ENCODE results near the gene YIPF5. TPM values are rescaled to one million over a fixed set of nuclear protein-coding genes. Genes with fewer than 3 reads are reported as not detected.
A peak's percentile ranks its signal among the peaks of the same experiment; 100 is the strongest.

The YIPF5 gene
- total RNA-seq, 1 donor from 2014 or later = 19.7 TPM

GRCh38 chr5:144205141-144205551 is 34.7 kb upstream of the YIPF5 start:
- DNase-seq (ENCODE audit: low read depth) = no peak
- TF ChIP-seq CTCF (conservative IDR thresholded peaks at IDR 0.05; ENCODE audit: low read depth, low read length) = no peak
- peak overlapping the region; percentile 47 for H3K4me3 ChIP-seq (ENCODE audit: low read depth, low read length)

- TF ChIP-seq CTCF (conservative IDR thresholded peaks at IDR 0.05; ENCODE audit: low read depth, low read length) = peak; percentile 93
- peak; percentile 26 for DNase-seq (ENCODE audit: low read depth)
- no peak overlapping the region for H3K4me3 ChIP-seq (ENCODE audit: low read depth, low read length)
Observed at GRCh38 chr5:144203750-144204596, 33.5 kb upstream of the YIPF5 start.

- no peak for TF ChIP-seq CTCF (conservative IDR thresholded peaks at IDR 0.05; ENCODE audit: low read depth, low read length)
- H3K4me3 ChIP-seq (ENCODE audit: low read depth, low read length) = no peak overlapping the region
- DNase-seq (ENCODE audit: low read depth) = no peak
Observed at GRCh38 chr5:144202726-144203125, 32.3 kb upstream of the YIPF5 start.

GRCh38 chr5:144202072-144202471 is 31.6 kb upstream of the YIPF5 start:
- no peak overlapping the region for H3K4me3 ChIP-seq (ENCODE audit: low read depth, low read length)
- no peak for TF ChIP-seq CTCF (conservative IDR thresholded peaks at IDR 0.05; ENCODE audit: low read depth, low read length)
- DNase-seq (ENCODE audit: low read depth) = no peak

- DNase-seq (ENCODE audit: low read depth) = no peak
- H3K4me3 ChIP-seq (ENCODE audit: low read depth, low read length) = no peak overlapping the region
- no peak for TF ChIP-seq CTCF (conservative IDR thresholded peaks at IDR 0.05; ENCODE audit: low read depth, low read length)
Observed at GRCh38 chr5:144201588-144201987, 31.1 kb upstream of the YIPF5 start.

- no peak overlapping the region for H3K4me3 ChIP-seq (ENCODE audit: low read depth, low read length)
- TF ChIP-seq CTCF (conservative IDR thresholded peaks at IDR 0.05; ENCODE audit: low read depth, low read length) = no peak
- no peak for DNase-seq (ENCODE audit: low read depth)
Observed at GRCh38 chr5:144198386-144198785, 27.9 kb upstream of the YIPF5 start.

GRCh38 chr5:144196612-144197011 is 26.2 kb upstream of the YIPF5 start:
- no peak overlapping the region for H3K4me3 ChIP-seq (ENCODE audit: low read depth, low read length)
- no peak for DNase-seq (ENCODE audit: low read depth)
- no peak for TF ChIP-seq CTCF (conservative IDR thresholded peaks at IDR 0.05; ENCODE audit: low read depth, low read length)

Data from epithelial cell of proximal tubule (primary cell).